DMS153 treated with DMSO at 0.1 percent for 48 hours (cell line): ENCODE results near the gene ILDR1.
A peak's percentile ranks its signal among the peaks of the same experiment; 100 is the strongest.
"Not testable (repeated sequence)": the region's sequence is repeated elsewhere in the genome, so short reads cannot be mapped to it uniquely, and the experiment has no call there.

ENCODE experiments used
- DNase-seq: peaks from one replicate; lab custom pipeline; 2025; ENCODE audit not compliant: unreplicated experiment; lab: John Stamatoyannopoulos, UW

Gene ILDR1

DNA sequence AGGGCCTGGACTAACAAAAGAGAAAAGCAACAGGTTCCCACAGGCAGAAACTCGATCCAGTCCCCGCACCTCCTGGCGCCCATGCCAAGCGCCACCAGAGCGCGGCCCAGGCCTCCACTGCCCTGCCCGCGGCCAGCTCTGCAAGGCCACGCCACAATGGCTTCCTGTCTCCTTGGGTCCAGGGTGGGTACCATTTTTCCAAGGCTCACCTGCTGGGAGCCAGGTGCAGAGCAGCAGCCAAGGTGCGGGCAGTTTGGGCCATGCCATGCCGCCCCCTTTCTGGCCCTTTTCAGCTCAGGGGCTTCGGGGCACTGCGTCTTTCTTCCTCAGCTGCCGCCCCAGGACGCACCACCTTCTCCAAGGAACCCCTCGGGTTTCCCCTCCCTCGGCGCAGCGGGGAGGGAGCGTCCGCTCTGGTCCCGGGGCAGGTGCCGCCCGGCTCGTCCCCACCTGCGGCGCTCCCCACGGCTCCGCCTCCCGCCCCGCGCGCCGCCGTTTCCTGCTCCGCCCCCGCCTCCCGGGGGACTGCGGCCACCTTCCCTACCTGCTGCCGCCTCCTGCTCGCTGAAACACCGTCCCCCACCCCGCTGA, at the start of gene ILDR1:
ILDR1 (minus strand) TSS at position 437 of the 591 bp plus-strand sequence; CDS start at position 267, 170 bp downstream.
- DNase-seq, result peak; percentile 63

DNA sequence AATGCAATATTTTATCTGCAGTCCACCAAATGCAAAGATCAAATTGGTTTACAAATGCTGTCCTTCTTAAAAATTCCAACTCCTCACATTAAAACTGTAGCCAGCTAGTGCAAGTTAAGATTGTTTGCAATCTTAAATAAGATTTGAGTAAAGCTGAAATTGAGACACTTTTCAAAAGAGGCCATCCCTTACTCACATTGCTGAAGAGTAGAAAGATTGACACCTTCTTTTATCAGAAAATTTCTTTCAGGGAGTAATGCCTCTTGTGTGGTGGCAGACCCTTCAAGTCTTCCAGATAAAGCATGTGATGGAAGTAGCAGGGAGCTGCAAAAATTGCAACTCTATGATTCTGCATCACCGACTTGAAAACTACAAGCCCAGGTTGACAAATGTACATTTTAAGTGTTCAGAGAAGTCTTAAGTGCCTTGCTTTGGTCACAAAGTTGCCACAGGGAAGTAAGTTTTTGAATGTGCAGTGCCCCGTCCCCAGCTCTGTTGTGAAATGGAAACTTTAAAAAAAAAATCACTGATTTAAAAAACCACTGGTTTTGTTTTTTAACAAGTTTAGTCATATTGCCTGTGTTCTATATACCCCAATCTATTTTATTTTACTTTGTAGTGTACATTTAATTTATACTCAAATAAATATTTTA, 45.7 kb upstream of the ILDR1 start:
- no peak for DNase-seq

GRCh38 chr3:122067214-122067550, 45.1 kb upstream of the ILDR1 start:
- DNase-seq, result no peak

- no peak for DNase-seq
These were observed 44.5 kb upstream of the ILDR1 start for GRCh38 chr3:122066331-122067213.

DNA sequence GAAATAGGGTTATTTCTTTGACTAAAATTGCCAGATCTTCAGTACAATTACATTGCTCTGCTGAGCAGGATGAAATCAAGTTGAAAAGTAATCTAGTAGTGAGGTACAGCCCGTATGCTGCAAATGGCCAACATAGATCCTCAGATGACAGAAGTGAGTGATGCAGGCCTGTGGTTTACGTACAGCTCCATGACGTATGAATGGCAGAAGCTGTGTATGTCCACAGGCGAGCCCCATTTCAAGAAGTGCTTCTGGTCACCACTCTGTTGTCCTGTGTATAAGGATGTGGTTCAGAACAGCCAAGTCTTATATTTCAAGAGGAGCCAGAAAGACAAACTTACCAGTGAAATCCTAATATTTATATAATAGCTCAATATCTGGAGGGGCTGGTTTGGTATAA, 42.3 kb upstream of the ILDR1 start:
- DNase-seq, result no peak

DNA sequence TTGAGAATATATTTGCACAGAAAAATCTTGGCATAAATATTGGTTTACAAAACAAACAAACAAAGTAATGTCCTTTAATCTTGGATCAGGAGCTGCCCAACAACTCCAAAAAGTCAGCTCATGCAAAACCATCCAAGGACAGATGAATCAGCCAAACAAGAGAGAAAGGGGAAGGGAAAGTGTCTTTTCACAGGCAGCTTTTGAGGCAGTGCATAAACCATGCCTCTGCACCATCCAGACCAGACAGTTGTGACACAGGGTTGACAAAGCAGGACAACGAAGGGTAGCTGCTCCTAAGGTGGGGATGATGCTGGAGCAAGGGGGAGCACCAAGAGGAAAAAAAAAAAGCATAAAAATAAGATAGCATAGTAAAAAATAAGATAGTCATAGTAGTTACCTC, 41.9 kb upstream of the ILDR1 start:
- no peak for DNase-seq

GRCh38 chr3:122060040-122060698, 38.1 kb upstream of the ILDR1 start:
- no peak for DNase-seq

DNA sequence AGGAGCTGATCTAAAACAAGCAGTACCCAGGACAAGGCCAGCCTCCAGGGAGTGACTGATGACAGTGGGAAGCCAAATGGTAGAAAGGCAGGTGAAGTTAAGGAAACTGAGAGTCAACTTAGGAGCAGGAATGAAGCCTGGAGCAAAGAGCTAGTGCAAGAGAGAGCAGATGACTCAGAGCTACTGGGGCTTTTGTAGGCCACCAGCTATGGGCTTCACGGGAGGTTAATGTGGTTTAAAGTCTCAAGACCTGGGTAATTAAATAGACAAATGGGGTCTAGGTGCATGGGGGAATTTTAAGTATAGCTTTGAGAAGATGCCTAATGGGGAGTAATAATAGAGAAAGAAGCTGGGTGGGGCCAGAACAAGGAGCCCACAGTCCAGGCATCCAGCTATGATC, 36.2 kb upstream of the ILDR1 start:
- DNase-seq, result no peak

DNA sequence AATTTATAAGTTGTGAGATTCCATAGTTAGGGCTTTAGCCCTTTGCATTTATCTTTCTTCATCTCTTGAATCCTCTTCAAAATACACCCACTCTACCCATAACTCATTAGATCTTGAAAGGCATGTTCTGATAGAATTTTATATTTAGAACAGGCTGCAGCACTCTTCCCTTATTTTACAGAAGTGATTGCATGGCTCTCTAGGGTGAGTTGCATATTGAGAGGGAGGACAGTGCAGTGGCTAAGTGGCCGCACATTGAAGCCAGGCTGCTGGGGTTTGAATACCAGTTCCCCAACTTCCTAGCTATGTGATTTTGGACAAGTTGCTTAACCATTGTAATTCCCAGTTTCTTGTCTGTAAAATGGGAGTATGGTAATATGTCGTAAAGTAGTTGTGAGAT, 35.6 kb upstream of the ILDR1 start:
- no peak for DNase-seq

DNA sequence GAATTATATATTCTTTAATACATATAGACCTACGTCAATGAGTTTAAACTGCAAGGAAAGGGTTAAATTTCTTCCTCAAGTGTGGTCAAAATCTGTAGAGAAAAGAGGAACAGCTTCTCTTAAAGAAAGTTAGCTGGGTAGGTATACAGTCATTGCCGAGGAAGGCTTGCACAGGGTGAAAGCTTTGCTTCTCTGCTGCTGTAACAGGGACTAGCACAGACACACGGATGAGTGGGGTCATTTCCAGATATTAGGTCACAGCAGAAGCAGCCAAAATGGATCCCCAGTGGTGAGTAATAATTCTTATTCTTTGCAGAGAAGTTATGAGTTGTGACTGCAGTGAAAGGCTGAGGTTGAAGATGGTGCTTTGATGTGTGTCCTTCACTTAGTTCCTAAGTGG, 33.2 kb upstream of the ILDR1 start, which contains the start of gene CD86:
CD86 (plus strand) TSS at position 148 of the 400 bp plus-strand sequence; CDS start at position 276, 128 bp downstream.
- DNase-seq, result no peak

DNA sequence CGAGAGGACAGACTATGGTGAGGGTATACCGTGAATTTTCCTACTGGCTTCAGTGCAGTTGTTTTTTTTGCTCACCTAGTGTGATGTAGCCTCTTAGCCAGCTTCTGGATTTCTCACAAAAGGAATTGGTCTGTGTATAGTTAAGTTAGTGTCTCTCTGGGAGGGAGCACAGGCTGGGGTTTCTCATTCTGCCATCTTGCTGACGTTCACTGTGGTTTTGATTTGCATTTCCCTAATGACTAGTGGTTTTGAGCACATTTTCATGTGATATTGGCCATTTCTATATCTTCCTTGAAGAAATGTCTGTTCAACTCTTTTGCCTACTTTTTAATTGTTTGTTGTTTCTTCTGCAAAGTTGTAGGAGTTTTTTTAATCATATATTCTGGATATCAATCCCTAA, 30.9 kb upstream of the ILDR1 start:
- DNase-seq, result no peak

GRCh38 chr3:122047773-122048172, 25.7 kb upstream of the ILDR1 start:
- DNase-seq, result not testable (repeated sequence)

GRCh38 chr3:122047296-122047695, 25.2 kb upstream of the ILDR1 start:
- DNase-seq, result not testable (repeated sequence)

DNA sequence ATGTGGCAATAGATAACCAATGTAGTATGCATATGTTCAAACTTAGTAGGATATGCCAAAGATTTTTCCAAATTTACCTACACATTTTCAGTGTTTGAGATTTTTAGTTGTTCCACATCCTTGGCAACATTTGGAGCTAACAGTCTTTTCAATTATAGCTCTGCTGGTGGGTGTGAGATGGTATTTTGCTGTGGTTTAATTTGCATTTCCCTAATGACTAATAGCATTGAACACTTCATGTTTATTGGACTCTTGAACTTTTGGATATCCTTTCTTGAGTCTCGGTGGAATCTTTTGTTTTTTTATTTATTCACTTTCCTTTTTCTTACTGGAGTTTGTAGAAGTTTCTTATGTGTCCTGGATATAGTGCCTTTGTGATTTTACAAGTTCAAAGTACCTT, 11.0 kb upstream of the ILDR1 start:
- no peak for DNase-seq

DNA sequence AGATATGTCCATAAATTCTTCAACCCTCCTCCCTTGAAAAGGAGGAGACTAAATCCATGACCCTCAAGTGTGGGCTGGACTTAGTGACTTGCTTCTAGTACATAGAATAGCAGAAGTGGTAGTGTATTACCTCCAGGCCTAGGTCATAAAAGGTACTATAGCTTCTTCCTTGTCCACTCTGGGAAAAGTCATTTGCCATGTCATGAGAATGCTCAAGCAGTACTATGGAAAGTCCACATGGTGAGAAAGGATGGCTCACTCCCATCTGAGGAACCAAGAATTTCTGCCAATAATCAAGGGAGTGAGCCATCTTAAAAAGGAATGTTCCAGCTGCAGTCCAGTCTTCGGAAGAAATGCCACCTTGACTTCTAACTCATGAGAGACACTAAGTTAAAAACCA, 10.5 kb upstream of the ILDR1 start:
- DNase-seq, result no peak

GRCh38 chr3:122031123-122031468, 9.0 kb upstream of the ILDR1 start:
- no peak for DNase-seq

- no peak for DNase-seq
These were observed 8.5 kb upstream of the ILDR1 start for GRCh38 chr3:122030381-122031122.

DNA sequence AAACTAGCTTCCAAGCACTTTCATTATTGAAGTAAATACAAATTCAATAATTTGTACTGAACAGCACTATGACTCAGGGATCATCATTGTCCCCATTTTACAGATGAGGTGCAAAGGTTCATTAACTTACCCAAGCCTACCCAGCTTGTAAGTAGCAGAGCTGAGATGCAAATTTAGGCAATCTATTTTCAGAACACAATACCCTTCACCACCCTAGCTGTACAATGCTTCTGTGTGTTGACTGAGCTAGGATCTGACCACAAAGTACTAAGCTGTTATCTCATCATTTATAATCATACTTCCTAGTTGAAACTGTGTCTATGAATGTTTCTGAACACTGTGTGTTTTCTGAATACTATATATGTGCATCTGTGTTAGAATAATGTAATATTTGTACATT, 3.2 kb upstream of the ILDR1 start:
- no peak for DNase-seq

DNA sequence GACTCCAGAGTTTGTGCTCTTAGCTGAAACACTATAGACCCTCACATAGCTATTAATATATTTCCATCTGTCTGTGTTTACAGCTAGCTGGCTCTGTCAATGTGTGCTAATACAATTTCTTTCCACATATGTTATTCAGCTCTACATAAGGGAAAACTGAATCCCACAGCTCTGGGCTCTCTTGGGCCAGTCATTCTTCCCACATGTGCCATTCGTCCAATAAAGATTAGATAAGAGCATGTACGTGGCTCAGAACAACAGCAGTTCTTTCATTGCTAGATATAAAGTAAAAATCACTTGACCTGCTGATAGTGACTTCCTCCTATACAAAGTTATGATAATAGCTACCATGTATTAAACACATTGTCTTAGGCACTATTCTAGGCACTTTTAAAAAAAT, 2.8 kb upstream of the ILDR1 start:
- DNase-seq, result no peak

DNA sequence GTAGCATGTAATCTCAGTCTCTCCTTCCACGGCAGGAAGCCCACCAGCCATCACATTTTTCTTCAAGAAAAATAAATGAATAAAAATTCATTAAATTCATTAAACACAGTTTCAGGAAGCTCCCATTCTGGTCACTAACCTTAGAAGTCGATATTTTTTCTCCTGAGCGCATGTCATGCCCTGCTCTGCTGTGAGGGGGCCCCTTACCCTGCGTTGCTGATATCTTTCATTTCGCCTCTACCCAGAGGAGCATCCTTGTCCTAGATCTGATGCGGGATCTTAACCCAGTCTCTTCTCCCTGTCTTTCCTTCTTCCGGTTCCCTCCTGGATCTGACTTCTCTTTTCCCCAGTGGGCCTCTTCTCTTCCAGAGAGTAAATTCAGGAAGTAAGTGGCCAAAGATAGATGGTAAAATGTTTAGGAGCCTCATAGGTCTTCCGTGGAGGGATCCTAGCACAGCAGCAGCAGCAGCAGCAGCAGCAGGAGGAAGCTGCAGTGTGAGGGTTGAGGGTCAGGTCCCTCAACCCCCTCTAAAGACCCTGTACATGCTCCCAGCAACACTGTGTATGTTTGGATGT, 1.4 kb upstream of the ILDR1 start:
- no peak for DNase-seq

DNA sequence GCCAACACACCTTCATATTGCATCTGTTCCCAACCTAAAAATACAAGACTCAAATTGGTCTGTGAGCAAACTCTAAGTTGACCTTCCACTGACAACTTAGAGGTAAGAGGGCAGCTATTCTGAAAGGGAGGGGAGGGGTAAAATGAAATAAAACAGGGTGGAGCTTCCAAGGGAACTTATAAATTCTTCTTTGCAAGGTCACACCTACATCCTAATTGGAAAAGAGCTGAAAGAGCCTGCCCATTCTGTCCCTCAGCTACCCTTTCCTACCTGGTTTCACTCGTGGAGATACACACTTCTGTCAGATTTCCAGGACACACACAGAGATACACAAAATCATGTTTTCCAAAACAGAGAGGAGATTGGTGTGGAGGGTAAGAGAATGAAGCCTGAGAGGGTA, 1.0 kb downstream of the ILDR1 start:
- DNase-seq, result no peak
